OCI-LY3 (cell line): ENCODE results near the gene RAD18.

Experiments
- H2AFZ ChIP-seq: fragments of 200-600, 300-600 bp; shearing (Covaris generic); 2 replicates; pipeline ENCODE4 v1.6.0; 2014; ENCODE audit warnings: antibody characterized with exemption, low read depth, low read length
- H3K27ac ChIP-seq: fragments of 200-600, 300-600 bp; sonication (generic); 2 replicates; pipeline ENCODE4 v1.5.1; 2014; ENCODE audit warnings: mild to moderate bottlenecking, low read length, moderate library complexity, mixed read lengths
- H3K27me3 ChIP-seq: fragments of 200-600, 300-600 bp; sonication (generic); 2 replicates; pipeline ENCODE4 v1.6.1; 2014; ENCODE audit warnings: low read depth, low read length, mixed read lengths
- H3K36me3 ChIP-seq: fragments of 200-600, 300-600 bp; sonication (generic); replicated peaks from 2 replicates; pipeline ENCODE3; 2014; ENCODE audit warnings: low read depth, low read length, mixed read lengths
- H3K4me1 ChIP-seq: fragments of 300-600, 200-600 bp; sonication (generic); 2 replicates; pipeline ENCODE4 v1.6.1; 2014; ENCODE audit warnings: low read length, mixed read lengths
- H3K4me2 ChIP-seq: fragments of 200-600, 300-600 bp; sonication (generic); 2 replicates; pipeline ENCODE4 v1.6.1; 2014; ENCODE audit warnings: low read length, mixed read lengths
- H3K4me3 ChIP-seq: fragments of 300-600, 200-600 bp; sonication (generic); 2 replicates; pipeline ENCODE4 v1.5.1; 2014; ENCODE audit warnings: antibody characterized with exemption, mild to moderate bottlenecking, low read length, moderate library complexity
- H3K79me2 ChIP-seq: fragments of 300-600, 200-600 bp; shearing (Covaris generic); 2 replicates; pipeline ENCODE4 v1.6.1; 2014; ENCODE audit warnings: mild to moderate bottlenecking, low read length, mixed read lengths
- H3K9ac ChIP-seq: fragments of 300-600, 200-600 bp; shearing (Covaris generic); 2 replicates; pipeline ENCODE4 v1.6.0; 2014; ENCODE audit warnings: mild to moderate bottlenecking, low read length, moderate library complexity
- H3K9me3 ChIP-seq: fragments of 200-600, 300-600 bp; shearing (Covaris generic); 2 replicates; pipeline ENCODE4 v1.6.1; 2014; ENCODE audit warnings: low read length, mixed read lengths; ENCODE audit not compliant: insufficient read depth
- H4K20me1 ChIP-seq: fragments of 200-600, 300-600 bp; sonication (generic); 2 replicates; pipeline ENCODE4 v1.6.1; 2016; ENCODE audit warnings: low read length, mixed read lengths; ENCODE audit not compliant: insufficient read depth
- EZH2phosphoT487 ChIP-seq: fragments of 200-600 bp; shearing (Covaris generic); IDR thresholded peaks from 2 replicates; pipeline ENCODE4 v1.6.1; 2018; ENCODE audit warnings: antibody characterized with exemption, mixed run types, low read depth
- TF ChIP-seq, protein P1 (sequence below): fragments of 200-600, 300-600 bp; sonication (generic); IDR thresholded peaks from 2 replicates; pipeline ENCODE4 v1.5.1; 2014; ENCODE audit warnings: antibody characterized with exemption, low read length, low read depth

Gene RAD18

DNA sequence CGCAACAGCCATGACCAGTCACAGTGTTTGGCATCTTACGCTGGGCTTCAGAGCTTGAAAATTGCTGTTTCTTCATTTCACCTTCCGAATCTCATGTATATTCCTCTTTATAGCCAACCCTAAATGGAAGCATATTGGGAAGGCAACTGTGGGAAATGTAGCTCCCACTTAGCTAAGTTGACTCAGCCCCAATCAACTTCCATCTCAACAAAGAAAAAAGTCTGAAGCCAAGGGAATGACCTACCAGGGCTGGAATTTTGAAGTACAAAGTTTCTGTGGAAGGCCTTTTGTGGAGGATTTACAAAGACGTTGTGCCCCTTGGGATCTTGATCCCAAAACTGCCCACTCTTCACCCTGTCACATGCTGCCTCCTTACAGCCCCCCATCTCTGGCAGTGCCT, 108.6 kb downstream of the RAD18 start:
- Histone ChIP-seq H3K27ac (no peak overlapping the region), H3K4me2 (no peak overlapping the region), H3K79me2 (no peaks in the 10 kb centered on the region), H3K4me3 (no peak overlapping the region), H3K36me3 (no peaks in the 10 kb centered on the region), H3K9ac (no peak overlapping the region), H4K20me1 (no peaks in the 10 kb centered on the region), H3K27me3 (no peaks in the 10 kb centered on the region), H3K9me3 (no peaks in the 10 kb centered on the region), H2AFZ (no peak overlapping the region), H3K4me1 (no peaks in the 10 kb centered on the region)
- TF ChIP-seq, protein P1, sequence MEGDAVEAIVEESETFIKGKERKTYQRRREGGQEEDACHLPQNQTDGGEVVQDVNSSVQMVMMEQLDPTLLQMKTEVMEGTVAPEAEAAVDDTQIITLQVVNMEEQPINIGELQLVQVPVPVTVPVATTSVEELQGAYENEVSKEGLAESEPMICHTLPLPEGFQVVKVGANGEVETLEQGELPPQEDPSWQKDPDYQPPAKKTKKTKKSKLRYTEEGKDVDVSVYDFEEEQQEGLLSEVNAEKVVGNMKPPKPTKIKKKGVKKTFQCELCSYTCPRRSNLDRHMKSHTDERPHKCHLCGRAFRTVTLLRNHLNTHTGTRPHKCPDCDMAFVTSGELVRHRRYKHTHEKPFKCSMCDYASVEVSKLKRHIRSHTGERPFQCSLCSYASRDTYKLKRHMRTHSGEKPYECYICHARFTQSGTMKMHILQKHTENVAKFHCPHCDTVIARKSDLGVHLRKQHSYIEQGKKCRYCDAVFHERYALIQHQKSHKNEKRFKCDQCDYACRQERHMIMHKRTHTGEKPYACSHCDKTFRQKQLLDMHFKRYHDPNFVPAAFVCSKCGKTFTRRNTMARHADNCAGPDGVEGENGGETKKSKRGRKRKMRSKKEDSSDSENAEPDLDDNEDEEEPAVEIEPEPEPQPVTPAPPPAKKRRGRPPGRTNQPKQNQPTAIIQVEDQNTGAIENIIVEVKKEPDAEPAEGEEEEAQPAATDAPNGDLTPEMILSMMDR = no peak
- TF ChIP-seq EZH2phosphoT487 = no peak

DNA sequence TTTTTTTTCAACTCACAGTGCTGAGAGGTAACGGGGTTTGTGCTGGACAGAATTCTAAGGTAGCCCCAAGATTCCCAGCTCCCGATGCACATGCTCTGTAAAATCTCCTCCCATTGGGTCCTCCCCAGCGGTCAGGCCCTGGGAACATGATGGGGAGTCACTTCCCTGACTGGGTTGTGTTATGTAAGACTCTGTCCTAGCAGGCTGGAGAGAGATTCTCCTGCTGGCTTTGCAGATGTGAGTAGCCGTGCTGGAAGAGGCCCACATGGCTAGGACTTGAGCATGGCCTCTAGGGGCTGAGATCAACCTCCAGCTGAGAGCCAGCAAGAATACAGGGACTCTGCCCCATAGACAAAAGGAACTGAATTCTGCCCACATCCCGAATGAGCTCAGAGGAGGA, 110.2 kb downstream of the RAD18 start:
- H3K27ac ChIP-seq = no peak overlapping the region
- no peak overlapping the region for H3K4me2 ChIP-seq
- no peak for TF ChIP-seq EZH2phosphoT487
- H3K36me3 ChIP-seq = no peaks in the 10 kb centered on the region
- H4K20me1 ChIP-seq = no peaks in the 10 kb centered on the region
- no peaks in the 10 kb centered on the region for H3K9me3 ChIP-seq
- H2AFZ ChIP-seq = no peak overlapping the region
- H3K4me1 ChIP-seq = no peaks in the 10 kb centered on the region
- no peaks in the 10 kb centered on the region for H3K79me2 ChIP-seq
- no peak overlapping the region for H3K4me3 ChIP-seq
- H3K27me3 ChIP-seq = no peaks in the 10 kb centered on the region
- H3K9ac ChIP-seq = no peak overlapping the region

DNA sequence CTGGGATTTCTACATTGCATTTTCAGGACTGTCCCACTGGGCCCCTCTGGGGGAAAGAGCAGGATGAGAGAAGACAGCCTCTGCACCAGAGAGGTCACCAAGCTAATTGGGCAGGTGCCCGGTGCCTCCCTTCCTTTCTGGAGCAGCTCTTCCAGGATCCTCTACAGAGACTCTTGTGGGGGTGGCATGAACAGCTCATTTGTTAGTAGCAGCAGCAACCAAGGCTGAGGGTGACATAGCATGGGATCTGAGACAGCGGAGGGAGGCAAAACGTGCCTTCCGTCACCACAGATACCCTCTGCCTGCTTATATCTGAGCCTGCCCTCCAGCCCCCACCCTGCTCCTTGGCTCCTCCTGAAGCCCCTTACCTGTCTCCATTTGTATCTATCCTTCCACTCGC, 110.8 kb downstream of the RAD18 start:
- no peak overlapping the region for H3K4me2 ChIP-seq
- H3K27me3 ChIP-seq = no peaks in the 10 kb centered on the region
- H4K20me1 ChIP-seq = no peaks in the 10 kb centered on the region
- no peak for TF ChIP-seq EZH2phosphoT487
- TF ChIP-seq, protein P1 = no peak
- no peaks in the 10 kb centered on the region for H3K4me1 ChIP-seq
- no peak overlapping the region for H3K4me3 ChIP-seq
- H3K27ac ChIP-seq = no peak overlapping the region
- no peaks in the 10 kb centered on the region for H3K79me2 ChIP-seq
- no peaks in the 10 kb centered on the region for H3K36me3 ChIP-seq
- H3K9ac ChIP-seq = no peak overlapping the region
- H3K9me3 ChIP-seq = no peaks in the 10 kb centered on the region
- H2AFZ ChIP-seq = no peak overlapping the region

DNA sequence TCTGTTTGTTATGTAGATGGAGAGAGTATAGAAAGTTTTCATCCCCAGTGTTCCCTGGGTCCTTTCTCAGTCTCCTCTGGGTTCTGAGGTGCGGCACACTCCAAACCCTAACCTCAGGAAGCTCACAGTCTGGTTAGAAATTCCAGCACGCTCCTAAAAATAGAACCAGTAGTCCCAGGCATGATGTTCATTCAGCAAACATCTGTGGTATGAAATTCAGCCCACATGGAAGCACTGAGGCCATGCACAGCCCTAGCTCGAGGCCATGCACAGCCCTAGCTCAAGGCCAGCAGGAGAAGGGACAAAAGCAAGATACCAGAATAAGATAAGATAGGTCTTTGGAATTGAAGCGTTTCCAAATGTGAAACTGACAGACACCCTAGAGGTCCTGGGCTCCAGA, 111.6 kb downstream of the RAD18 start:
- Histone ChIP-seq H4K20me1 (no peaks in the 10 kb centered on the region), H3K27ac (no peak overlapping the region), H2AFZ (no peak overlapping the region), H3K27me3 (no peaks in the 10 kb centered on the region), H3K9me3 (no peaks in the 10 kb centered on the region), H3K36me3 (no peaks in the 10 kb centered on the region), H3K4me2 (no peak overlapping the region), H3K79me2 (no peaks in the 10 kb centered on the region), H3K4me3 (no peak overlapping the region), H3K9ac (no peak overlapping the region), H3K4me1 (no peaks in the 10 kb centered on the region)
- TF ChIP-seq, protein P1 = no peak
- no peak for TF ChIP-seq EZH2phosphoT487

DNA sequence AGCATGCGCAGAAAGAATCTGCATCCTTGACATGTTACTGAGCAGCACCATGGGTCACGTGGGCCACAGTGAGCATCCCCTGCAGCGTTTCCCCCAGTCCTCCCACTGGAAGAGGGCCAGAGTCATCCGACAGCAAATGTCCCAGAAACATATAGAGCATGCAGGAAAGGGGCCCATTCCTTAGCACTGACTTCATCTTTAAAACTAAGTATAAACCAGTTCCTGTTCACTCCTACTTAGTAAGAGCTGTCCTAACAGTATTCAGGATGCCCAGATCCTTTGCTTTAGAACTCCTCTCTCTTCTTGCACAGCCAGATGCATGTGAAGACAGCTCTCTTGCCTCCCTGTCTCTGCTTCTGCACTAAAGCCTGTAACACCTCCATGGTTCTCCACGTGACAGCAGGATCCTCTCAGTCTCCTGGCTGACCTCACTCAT, 114.6 kb downstream of the RAD18 start:
- Histone ChIP-seq H4K20me1 (no peaks in the 10 kb centered on the region), H3K4me3 (no peak overlapping the region), H2AFZ (no peak overlapping the region), H3K9me3 (no peaks in the 10 kb centered on the region), H3K27me3 (no peaks in the 10 kb centered on the region), H3K9ac (no peak overlapping the region), H3K27ac (no peak overlapping the region), H3K4me2 (no peak overlapping the region), H3K79me2 (no peaks in the 10 kb centered on the region), H3K4me1 (no peaks in the 10 kb centered on the region), H3K36me3 (no peaks in the 10 kb centered on the region)
- TF ChIP-seq EZH2phosphoT487 = no peak
- TF ChIP-seq, protein P1 = no peak
